ENCODE data around the gene NEDD1.
A peak's percentile ranks its signal among the peaks of the same experiment; 100 is the strongest.

NEDD1 gene

GRCh38 chr12:96906849-96907670, at the start of gene NEDD1:
TSS of gene NEDD1 (plus strand) at chr12:96907257. CDS start at chr12:96909760, 2,503 bp downstream.
- DNase-seq (ENCODE audit: low read depth): peak; percentile 38

- DNase-seq (ENCODE audit: low read depth): no peak
These were observed 48.9 kb upstream of the NEDD1 start for GRCh38 chr12:96858162-96858561.

- no peak for DNase-seq (ENCODE audit: low read depth)
These were observed 45.4 kb upstream of the NEDD1 start for GRCh38 chr12:96861656-96862055.

- no peak for DNase-seq (ENCODE audit: low read depth)
These were observed 44.7 kb upstream of the NEDD1 start for GRCh38 chr12:96862326-96862725.

GRCh38 chr12:96864335-96864734, 42.7 kb upstream of the NEDD1 start:
- no peak for DNase-seq (ENCODE audit: low read depth)

GRCh38 chr12:96866801-96867590, 40.1 kb upstream of the NEDD1 start:
- no peak for DNase-seq (ENCODE audit: low read depth)

GRCh38 chr12:96870946-96871345, 36.1 kb upstream of the NEDD1 start:
- no peak for DNase-seq (ENCODE audit: low read depth)

- DNase-seq (ENCODE audit: low read depth): no peak
These were observed 34.1 kb upstream of the NEDD1 start for GRCh38 chr12:96872961-96873360.

- no peak for DNase-seq (ENCODE audit: low read depth)
These were observed 32.8 kb upstream of the NEDD1 start for GRCh38 chr12:96874211-96874610.

GRCh38 chr12:96876966-96877365, 30.1 kb upstream of the NEDD1 start:
- DNase-seq (ENCODE audit: low read depth): no peak

- DNase-seq (ENCODE audit: low read depth): no peak
These were observed 28.4 kb upstream of the NEDD1 start for GRCh38 chr12:96878704-96879103.

GRCh38 chr12:96879301-96879700, 27.8 kb upstream of the NEDD1 start:
- no peak for DNase-seq (ENCODE audit: low read depth)

GRCh38 chr12:96880220-96880619, 26.8 kb upstream of the NEDD1 start:
- DNase-seq (ENCODE audit: low read depth): no peak

GRCh38 chr12:96881608-96882007, 25.4 kb upstream of the NEDD1 start:
- no peak for DNase-seq (ENCODE audit: low read depth)

- DNase-seq (ENCODE audit: low read depth): no peak
These were observed 24.2 kb upstream of the NEDD1 start for GRCh38 chr12:96882862-96883261.

- DNase-seq (ENCODE audit: low read depth): no peak
These were observed 23.5 kb upstream of the NEDD1 start for GRCh38 chr12:96883571-96883970.

GRCh38 chr12:96886998-96887677, 19.9 kb upstream of the NEDD1 start:
- no peak for DNase-seq (ENCODE audit: low read depth)

- no peak for DNase-seq (ENCODE audit: low read depth)
These were observed 17.7 kb upstream of the NEDD1 start for GRCh38 chr12:96889273-96889933.

GRCh38 chr12:96890331-96890730, 16.7 kb upstream of the NEDD1 start:
- DNase-seq (ENCODE audit: low read depth): no peak

- DNase-seq (ENCODE audit: low read depth): no peak
These were observed 15.0 kb upstream of the NEDD1 start for GRCh38 chr12:96892104-96892503.

- no peak for DNase-seq (ENCODE audit: low read depth)
These were observed 9.6 kb upstream of the NEDD1 start for GRCh38 chr12:96897421-96897820.

- DNase-seq (ENCODE audit: low read depth): no peak
These were observed 5.9 kb upstream of the NEDD1 start for GRCh38 chr12:96901175-96901574.
